ENCODE measurements around the gene ANP32A.
"Not testable (repeated sequence)": the region's sequence is repeated elsewhere in the genome, so short reads cannot be mapped to it uniquely, and the experiment has no call there.

ANP32A gene

DNA sequence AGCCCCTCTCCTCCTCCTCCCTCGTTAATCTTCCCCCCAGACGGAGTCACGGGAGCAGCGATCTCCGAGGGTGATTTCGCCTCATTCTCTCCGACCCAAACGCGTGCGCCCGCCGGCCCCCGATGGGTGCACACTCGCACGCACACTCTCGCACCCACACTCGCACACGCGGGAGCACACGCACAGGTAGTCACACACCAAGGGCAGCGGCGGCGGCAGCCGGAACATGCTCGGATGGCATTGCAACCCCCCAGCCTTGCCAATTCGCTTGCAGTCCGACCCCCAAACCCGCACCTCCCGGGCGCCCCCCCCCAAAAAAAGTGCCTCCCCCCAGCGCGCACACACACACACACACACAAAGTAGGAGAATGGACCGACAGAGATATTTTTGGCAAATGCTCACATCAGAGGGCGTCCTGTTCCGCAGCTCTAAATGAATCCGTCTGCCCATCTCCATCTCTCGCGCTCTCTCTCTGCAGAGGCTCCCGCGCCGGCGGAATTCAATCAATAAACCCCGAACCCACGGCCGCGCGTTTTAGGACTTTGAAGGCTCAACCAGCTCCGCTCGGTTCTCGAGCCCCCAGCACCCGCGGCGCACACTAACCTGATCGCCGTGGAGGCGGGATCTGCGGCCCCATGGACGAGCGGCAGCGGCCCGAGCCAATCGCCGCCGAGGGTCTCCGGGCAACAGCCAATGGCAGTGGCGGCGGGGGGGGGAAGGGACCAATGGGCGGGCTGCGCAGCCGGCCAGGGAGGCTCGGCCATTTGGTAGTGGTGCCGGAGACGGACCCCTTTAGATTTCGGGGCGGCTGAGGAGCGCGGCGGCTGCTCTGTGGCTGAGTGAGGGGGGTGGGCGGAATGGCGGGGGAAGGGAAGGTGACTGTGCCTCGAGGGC is at the start of gene ANP32A:
Gene ANP32A, minus strand, starts transcription at position 601 of the 895 bp plus-strand sequence. Its CDS starts 144 bp downstream, at position 457.
- no peak for FAIRE-seq

DNA sequence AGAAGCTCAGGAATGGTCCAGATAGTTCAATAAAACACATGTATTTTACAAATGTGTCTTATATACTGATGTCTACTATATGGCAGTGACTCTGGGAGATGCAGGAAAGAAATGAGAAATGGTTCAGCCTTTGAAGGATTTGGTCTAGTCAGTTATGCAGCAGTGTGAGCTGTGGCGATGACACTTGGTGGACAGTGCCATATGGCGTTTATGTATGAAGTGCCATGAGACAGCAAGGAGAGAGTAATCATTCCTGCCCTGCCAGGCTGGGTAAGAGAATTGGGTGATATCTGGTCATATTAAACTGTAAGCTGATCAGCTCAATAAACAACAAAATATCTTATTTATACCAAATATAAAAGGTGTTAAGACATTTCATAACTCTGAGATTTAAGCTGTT is 47.6 kb upstream of the ANP32A start:
- FAIRE-seq, result no peak

- peak; percentile 35 for FAIRE-seq
These were observed 41.7 kb upstream of the ANP32A start for GRCh38 chr15:68862415-68862814.

GRCh38 chr15:68858666-68859065 is 38.0 kb upstream of the ANP32A start:
- not testable (repeated sequence) for FAIRE-seq

- not testable (repeated sequence) for FAIRE-seq
These were observed 36.7 kb upstream of the ANP32A start for GRCh38 chr15:68857443-68857842.

- FAIRE-seq, result no peak
These were observed 31.8 kb upstream of the ANP32A start for GRCh38 chr15:68852461-68852860.

DNA sequence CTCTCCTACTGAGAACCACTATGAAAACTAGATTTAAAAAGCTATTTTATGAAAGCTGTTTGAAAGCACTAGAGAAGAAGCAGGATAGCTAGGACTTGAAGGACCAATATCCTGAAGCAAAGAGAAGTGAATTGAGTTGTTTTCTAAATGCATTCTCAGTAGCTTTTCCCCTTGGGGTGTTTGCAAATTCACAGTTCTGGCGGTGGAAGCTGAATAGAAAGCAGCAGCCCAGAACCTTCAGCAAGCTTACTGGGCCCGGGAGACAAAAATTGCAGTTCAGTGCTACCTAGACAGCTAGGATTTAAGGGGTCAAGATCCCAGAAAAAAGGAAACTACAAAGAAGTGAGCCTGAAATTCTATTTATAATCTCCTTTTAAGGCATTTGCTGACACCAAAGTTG is 31.3 kb upstream of the ANP32A start:
- FAIRE-seq, result no peak

DNA sequence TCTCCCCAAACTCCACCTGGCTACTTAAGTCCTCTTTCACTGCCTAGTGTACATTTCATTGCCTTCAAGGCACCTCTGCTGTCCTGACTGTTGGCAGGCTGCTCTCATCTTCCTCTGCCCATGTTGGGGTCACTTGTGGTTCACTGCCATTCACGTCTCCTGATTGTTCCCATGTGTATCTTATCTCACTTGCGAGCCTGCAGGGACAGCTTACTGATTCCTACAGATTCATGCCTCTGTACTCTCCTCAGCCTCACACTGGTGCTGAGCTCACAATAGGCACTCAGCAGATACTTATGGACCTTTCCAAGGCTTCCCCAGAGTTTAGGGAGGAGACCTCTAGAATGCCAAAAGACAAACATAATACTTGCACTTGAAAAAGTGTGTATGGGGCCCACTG is 28.8 kb upstream of the ANP32A start:
- no peak for FAIRE-seq

GRCh38 chr15:68846851-68847439 is 26.2 kb upstream of the ANP32A start:
- no peak for FAIRE-seq

DNA sequence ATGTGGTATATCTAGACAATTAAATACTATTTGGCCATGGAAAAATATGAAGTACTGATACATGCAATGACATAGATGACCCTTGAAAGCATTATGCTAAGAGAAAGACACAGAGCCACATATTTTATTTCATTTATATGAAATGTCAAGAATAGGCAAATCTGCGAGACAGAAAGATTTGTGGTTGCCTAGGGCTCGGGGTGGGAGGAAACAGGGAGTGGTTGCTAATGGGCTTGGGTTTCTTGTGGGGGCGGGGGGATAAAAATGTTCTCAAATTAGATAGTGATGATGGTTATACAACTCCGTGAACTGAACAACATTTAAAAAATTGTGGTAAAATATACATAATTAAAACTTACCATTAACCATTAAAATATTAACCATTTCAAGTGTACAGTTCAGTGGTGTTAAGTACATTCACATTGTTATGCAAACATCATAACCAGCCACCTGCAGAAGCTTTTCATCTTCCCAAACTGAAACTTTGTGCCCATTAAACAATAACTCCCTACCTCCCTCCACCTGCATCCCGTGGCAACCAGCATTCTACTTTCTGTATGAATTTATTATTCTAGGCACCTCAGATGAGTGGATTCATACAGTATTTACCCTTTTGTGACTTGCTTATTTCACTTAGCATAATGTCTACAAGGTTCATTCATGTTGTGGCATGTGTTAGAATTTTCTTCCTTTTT is 24.3 kb upstream of the ANP32A start:
- FAIRE-seq, result no peak

GRCh38 chr15:68843425-68844311 is 23.0 kb upstream of the ANP32A start:
- no peak for FAIRE-seq

GRCh38 chr15:68842958-68843357 is 22.3 kb upstream of the ANP32A start:
- FAIRE-seq, result no peak

DNA sequence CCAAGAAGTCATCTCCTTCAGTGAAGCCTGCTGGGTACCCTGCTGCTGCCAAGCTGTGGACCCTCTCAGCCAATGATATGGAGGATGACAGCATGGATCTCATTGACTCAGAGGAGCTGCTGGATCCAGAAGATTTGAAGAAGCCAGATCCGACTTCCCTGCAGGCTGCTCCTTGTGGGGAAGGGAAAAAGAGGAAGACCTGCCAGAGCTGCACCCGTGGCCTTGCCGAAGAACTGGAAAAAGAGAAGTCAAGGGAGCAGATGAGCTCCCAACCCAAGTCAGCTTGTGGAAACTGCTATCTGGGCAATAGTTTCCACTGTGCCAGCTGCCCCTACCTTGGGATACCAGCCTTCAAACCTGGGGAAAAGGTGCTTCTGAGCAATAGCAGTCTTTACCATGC is 13.7 kb upstream of the ANP32A start:
- FAIRE-seq, result no peak

- FAIRE-seq, result no peak
These were observed 13.1 kb upstream of the ANP32A start for GRCh38 chr15:68833700-68834331.

DNA sequence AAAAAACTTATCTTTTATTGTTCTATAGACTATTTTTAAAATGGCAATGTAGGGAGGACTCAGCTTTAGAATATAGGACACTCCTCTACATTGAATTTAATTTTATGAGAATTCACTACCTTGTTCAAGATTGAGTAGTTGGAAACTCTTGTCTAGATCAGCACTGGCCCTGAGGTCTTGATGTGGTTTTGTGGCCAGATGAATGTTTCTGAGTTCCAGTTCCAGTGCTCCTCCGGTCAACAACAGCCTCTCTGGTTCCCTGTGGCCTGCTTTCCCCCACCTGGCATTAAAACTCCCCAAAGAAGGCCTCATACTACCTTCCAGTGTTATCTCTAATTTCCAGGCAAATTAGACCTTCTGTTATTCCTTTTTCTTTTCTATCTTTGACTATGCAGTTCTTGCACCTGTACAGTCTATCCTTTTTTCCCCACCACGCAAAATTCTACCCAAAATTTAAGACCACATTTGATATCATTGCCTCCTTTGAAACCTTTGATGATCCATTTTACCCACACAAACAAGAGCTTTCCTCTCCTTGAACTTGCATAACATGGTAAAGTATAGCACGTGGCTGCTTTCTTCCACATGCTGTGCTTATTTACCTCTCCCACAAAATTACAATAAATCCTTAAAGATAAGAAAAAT is 9.6 kb upstream of the ANP32A start:
- FAIRE-seq, result no peak

- no peak for FAIRE-seq
These were observed 8.4 kb upstream of the ANP32A start for GRCh38 chr15:68829068-68829467.

DNA sequence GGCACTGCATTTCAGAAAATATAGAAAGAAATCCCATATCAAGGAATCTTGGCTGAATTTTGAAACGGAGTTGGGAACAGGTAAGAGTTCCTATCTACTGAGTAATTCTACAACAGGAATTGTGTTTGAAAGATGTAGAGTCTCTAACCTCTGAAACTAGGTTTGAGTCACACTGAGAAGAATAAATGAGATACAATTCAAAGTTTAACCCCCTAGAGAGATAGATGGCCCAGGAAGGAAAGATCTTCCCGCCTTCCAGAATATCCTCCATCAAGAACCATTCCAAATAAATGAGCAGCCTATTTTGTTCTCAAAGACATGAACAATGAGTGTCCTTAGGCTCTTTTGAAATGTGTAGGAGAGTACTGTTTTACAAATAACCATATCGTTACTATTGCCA is 2.9 kb upstream of the ANP32A start:
- FAIRE-seq, result no peak

DNA sequence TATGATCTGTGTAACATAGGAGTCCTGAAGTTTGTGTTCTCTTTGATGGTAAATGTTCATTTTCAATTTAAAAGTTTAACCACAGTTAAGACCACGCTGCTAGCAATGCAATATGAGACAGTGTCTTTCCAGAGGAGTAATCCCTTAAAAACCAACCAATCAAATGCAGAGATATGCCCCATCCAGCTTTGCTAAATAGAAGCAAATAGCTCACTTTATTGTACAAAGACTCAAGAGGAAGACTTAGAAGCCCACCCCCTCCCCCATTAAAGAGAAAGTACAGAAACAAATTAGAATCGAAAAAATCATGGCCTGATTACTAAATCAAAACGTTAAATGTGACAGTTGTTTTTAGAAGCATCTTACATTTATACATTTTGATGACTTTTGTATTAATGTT is 2.1 kb upstream of the ANP32A start:
- FAIRE-seq, result no peak

DNA sequence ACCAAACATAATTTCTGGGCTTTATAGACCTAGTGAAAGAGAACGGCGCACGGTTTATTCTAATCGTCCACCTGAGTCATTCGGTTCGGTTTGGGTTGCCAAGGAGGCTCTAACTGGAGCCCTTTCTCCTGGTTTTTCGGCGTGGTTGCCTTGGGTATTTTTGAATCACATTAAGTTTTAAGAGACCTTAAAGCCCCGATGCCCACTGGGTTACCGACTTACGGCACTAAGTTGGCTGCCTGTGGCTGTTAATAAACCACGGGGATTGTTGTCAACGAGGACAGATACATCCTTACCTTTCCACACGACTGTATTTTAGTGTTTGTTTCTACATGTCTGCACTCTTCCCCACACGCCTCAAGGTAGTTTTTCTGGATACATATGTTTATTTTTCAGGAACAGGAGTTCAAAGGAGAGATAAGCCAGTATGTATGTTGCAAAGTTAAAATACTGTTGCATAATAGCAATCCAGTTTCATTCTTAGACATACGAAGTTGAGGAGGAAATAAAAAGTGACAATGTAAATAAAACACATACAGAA is 1.2 kb upstream of the ANP32A start:
- no peak for FAIRE-seq

DNA sequence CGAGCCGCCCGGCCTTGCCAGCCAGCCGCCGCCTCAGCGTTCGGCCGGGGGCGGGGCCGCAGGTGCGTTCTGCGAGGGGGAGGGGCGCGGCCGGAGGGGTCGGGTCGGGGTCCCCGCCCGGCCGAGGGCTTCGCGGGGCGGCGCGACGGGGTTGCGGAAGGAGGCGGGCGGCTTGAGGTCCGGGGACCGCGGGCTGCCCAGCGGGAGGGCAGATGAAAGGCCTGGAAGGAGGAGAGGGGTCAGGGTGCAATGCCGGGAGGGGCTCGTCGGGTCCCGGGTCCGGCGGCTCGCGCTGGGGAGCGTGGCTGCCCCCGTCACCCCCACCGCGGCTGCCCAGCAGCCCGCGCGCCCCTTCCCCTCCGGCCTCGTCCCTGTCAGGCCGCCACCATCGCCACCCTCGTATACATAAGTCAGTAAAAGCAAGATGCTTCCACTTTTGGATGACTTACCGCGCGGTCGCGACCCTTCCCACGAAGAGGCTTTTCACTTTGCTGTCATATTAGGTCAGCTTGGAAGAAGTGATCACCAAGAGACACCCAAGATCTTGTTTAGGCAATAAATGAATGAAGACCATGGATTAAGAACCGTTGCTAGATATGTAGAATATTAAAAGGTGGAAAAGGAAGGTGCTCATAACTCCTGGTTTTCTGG is 620 bp upstream of the ANP32A start:
- no peak for FAIRE-seq
